HG03469 (cell line): ENCODE data around the gene GNG7.
"Not testable (repeated sequence)": the region's sequence is repeated elsewhere in the genome, so short reads cannot be mapped to it uniquely, and the experiment has no call there.

Experiments used
- ATAC-seq: cut with Tn5 transposase; IDR thresholded peaks from one replicate; pipeline ENCODE4 v1.9.1; 2021; ENCODE audit warnings: mild to moderate bottlenecking, moderate library complexity, moderate number of reproducible peaks; ENCODE audit not compliant: unreplicated experiment

GNG7 gene

GRCh38 chr19:2625434-2625833 lies 77.1 kb downstream of the GNG7 start:
- ATAC-seq, result no peak

DNA sequence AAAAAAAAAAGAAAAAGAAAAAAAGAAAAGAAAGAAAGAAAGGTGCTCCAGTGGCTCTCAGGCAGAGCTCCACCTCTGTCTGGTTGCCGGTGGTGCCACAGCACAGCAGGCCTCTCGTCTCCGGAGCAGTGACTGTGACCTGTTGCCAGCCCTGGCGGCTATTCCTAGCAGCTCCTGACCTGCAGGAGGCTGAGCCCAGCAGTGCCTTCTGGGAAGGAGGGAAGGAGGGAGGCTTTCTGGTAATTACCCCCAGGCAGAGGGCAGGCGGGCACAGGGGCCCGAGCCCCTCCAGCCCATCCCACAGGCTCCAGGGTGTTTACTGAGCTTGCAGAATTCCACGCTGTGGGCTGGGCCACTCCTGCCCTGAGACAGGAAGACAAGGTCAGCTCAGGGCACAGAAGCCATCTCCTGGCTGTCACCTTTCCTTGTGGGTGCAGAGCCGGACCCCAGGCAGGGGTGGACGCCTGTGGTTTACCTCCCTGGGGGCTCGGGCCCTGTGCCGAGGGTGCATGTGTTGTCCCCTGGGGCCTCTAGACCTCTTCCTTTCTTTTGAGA lies 77.9 kb downstream of the GNG7 start:
- ATAC-seq, result no peak

DNA sequence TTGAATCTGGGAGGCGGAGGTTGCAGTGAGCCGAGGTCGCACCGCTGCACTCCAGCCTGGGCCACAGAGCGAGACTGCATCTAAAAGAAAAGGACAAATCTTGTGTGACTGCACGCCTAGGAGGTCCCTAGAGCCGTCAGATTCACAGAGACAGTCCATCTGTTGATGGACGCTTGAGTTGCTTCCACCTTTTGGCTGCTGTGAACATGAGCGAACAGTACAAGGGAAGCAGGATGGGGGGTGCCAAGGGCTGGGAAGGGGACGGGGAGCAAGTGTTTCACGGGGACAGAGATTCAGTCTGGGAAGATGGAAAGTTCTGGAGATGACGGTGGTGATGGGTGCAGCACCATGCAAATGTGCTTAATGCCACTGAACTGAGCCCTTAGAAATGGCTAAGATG lies 78.7 kb downstream of the GNG7 start:
- no peak for ATAC-seq

GRCh38 chr19:2622371-2622961 lies 80.0 kb downstream of the GNG7 start:
- not testable (repeated sequence) for ATAC-seq

GRCh38 chr19:2619076-2619475 lies 83.4 kb downstream of the GNG7 start:
- ATAC-seq, result no peak

GRCh38 chr19:2618611-2619010 lies 83.9 kb downstream of the GNG7 start:
- ATAC-seq, result no peak

- ATAC-seq, result no peak
Observed at GRCh38 chr19:2617393-2618165, 84.9 kb downstream of the GNG7 start.

DNA sequence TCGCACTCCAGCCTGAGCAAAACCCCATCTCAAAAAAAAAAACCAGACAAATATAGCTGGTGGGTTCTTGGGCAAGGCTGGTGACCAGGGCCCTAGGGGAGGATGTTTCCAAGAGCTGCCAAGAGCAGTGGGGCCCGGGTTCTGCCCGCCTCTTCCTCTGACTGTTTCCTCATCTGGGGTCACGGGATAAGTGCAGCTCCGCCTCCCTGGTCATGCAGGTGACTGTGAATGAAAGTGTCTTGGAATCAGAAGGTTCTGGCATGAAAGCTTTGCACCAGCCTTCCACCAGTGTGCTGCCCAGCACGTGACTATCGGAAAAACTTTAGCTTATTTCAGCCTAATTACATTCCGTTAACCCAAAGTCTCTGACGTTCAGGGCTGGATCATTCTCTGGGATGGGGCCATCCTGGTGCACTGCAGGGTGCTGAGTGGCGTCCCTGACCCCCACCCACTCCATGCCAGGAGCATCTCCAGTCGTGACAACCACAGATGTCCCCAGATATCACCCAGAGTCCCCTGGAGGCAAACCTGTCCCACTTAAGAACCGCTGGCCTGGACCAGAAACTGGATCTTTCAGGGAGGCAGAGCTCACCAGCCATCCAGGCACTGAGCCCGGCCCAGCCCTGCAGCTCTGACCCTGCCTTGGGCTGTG lies 85.6 kb downstream of the GNG7 start:
- ATAC-seq, result no peak

DNA sequence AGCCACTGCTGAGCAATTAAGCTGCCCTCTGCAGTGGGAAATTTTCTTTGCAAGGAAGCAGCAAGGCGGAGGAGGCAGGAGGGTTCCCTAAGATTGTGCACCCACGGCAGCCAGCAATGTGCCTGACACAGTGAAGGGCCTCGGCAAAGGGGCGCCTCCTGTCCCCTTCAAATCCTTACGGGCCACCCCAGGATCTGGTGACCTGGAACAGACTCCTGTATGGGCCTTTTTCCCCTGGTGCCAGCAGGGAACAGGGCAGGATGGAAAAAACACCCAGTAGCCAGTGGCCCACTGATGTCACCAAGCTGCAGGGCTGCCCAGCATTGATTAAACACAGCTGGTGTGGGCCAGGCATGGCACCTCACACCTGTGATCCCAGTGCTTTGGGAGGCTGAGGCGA lies 86.7 kb downstream of the GNG7 start:
- ATAC-seq, result no peak

GRCh38 chr19:2613507-2614295 lies 88.8 kb downstream of the GNG7 start:
- no peak for ATAC-seq

DNA sequence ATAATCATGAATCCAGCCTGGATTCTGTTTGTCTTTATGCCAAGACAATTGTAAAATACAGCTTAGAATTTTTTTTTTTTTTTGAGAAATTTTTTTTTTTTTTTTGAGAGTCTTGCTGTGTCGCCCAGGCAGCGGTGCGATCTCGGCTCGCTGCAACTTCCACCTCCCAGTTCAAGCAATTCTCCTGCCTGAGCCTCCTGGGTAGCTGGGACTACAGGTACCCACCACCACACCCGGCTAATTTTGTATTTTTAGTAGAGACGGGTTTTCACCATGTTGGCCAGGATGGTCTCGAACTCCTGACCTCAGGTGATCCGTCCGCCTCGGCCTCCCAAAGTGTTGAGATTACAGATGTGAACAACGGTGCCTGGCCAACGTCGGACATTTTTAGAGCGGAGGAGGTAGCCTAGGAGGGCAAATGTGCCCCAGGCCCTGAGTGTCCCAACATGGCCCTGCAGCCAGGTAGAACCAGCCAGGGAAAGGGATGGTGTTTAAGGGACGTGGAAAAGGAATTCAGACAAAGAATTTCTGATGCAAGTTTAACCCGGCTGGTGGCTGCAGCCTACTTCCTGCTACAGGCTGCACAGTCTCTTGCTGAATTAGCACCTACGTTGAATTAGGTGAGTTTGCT lies 89.8 kb downstream of the GNG7 start:
- ATAC-seq, result no peak

GRCh38 chr19:2611483-2612464 lies 90.7 kb downstream of the GNG7 start:
- no peak for ATAC-seq

GRCh38 chr19:2610637-2611482 lies 91.6 kb downstream of the GNG7 start:
- no peak for ATAC-seq

GRCh38 chr19:2609389-2610116 lies 92.9 kb downstream of the GNG7 start:
- ATAC-seq, result no peak

- not testable (repeated sequence) for ATAC-seq
Observed at GRCh38 chr19:2609034-2609388, 93.5 kb downstream of the GNG7 start.

GRCh38 chr19:2608602-2608922 lies 93.9 kb downstream of the GNG7 start:
- no peak for ATAC-seq

DNA sequence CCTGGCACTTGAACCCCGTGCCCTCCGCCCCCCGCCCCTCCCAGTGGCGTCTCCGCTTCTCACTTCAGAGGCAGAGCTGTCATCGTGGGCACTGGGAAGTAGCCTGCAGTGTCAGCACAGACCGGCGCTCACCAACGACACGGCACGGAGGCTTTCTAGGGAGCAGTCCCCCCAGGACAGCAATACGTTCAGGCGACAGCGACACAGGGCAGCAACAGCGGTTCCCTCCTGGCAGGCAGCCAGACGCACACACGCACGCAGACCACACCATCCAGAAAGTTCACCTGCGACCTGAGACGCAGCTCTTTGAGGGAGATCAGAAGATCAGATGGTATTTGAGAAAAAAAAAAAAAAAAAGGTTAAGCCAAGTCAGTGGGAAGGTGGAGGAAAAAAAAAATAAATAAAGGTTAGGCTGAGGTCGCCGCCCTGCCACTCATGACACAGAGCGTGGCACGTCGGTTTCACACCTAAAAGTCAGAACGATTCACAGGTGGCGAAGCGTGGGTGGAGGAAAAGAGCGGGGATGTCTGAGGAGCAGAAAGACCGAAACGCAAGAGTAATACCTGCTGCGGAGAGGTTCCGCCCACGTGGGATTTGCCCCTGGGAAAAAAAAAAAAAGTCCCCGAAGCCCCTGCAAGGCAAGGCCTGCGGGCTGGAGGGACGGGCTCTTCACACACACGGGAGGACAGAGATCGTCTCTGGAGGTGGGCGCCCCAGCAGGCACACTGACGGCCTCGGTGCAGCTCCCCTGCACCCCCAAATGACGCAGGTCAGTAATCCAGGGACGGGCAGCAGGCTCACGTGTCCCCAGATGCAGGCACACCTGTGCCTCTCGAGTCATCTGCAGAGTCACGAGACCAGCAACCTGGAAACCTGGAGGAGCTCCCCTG lies 94.5 kb downstream of the GNG7 start:
- peak; percentile 26 for ATAC-seq
